CD8-positive, alpha-beta memory T cell (primary cell): ENCODE data around the gene TLK1. TPM values are rescaled to one million over a fixed set of nuclear protein-coding genes. Genes with fewer than 3 reads are reported as not detected.
A peak's percentile ranks its signal among the peaks of the same experiment; 100 is the strongest.

Source experiments
- CTCF ChIA-PET: fragments of 350-600 bp; sonication (Branson Sonifier 250); formaldehyde crosslinking; loops from one replicate; lab custom pipeline; 2021; ENCODE audit warnings: antibody characterized with exemption; lab: Charles Lee
- POLR2A ChIA-PET: fragments of 350-600 bp; sonication (Branson Sonifier 250); formaldehyde crosslinking; loops from one replicate; lab custom pipeline; 2021; ENCODE audit warnings: antibody characterized with exemption; lab: Charles Lee
- DNase-seq, 5 donors: peaks; one replicate each; pipeline versions ENCODE4 v3.0.0 to v3.0.0-alpha.2; 2020 to 2022; ENCODE audit warnings: mixed read lengths in 1 of 5
- H3K27ac ChIP-seq: one replicate; pipeline ENCODE4 v1.7.0; 2013; ENCODE audit warnings: low read depth, mild to moderate bottlenecking, low read length, moderate library complexity
- H3K27me3 ChIP-seq: 2 replicates; pipeline ENCODE4 v1.7.0; 2013; ENCODE audit warnings: low read length, mild to moderate bottlenecking; ENCODE audit not compliant: insufficient read depth, poor library complexity, severe bottlenecking
- H3K36me3 ChIP-seq: 2 replicates; pipeline ENCODE4 v1.7.0; 2013; ENCODE audit warnings: mild to moderate bottlenecking, low read length, moderate library complexity; ENCODE audit not compliant: insufficient read depth
- H3K4me1 ChIP-seq: 2 replicates; pipeline ENCODE4 v1.7.0; 2013; ENCODE audit warnings: mild to moderate bottlenecking, low read length, moderate library complexity; ENCODE audit not compliant: insufficient read depth
- H3K4me3 ChIP-seq: 2 replicates; pipeline ENCODE4 v1.7.0; 2013; ENCODE audit warnings: mild to moderate bottlenecking, low read length
- H3K9me3 ChIP-seq: 2 replicates; pipeline ENCODE4 v1.7.0; 2013; ENCODE audit warnings: mild to moderate bottlenecking, low read length
- H3K27ac Mint-ChIP-seq, 8 donors: one replicate each; pipeline ENCODE4 v1.8.0; 2020 to 2021; ENCODE audit warnings: mixed read lengths in 8 of 8, mild to moderate bottlenecking in 6 of 8, inconsistent platforms in 3 of 8, moderate library complexity in 3 of 8
- H3K27me3 Mint-ChIP-seq, 2 donors: one replicate each; pipeline ENCODE4 v1.8.0; 2020 to 2021; ENCODE audit warnings: mixed read lengths in 2 of 2, mild to moderate bottlenecking in 1 of 2, moderate library complexity in 1 of 2
- H3K36me3 Mint-ChIP-seq, 3 donors: one replicate each; pipeline ENCODE4 v1.8.0; 2020 to 2021; ENCODE audit warnings: mixed read lengths in 3 of 3, inconsistent platforms in 1 of 3, mild to moderate bottlenecking in 1 of 3
- H3K4me1 Mint-ChIP-seq, 3 donors: one replicate each; pipeline ENCODE4 v1.8.0; 2020 to 2021; ENCODE audit warnings: mixed read lengths in 3 of 3, inconsistent platforms in 1 of 3, mild to moderate bottlenecking in 1 of 3
- H3K4me3 Mint-ChIP-seq, 7 donors: one replicate each; pipeline ENCODE4 v1.8.0; 2020 to 2021; ENCODE audit warnings: mixed read lengths in 7 of 7, mild to moderate bottlenecking in 6 of 7, moderate library complexity in 4 of 7, inconsistent platforms in 2 of 7
- H3K9me3 Mint-ChIP-seq, 5 donors: one replicate each; pipeline ENCODE4 v1.8.0; 2020 to 2022; ENCODE audit warnings: mixed read lengths in 5 of 5, mild to moderate bottlenecking in 3 of 5, moderate library complexity in 2 of 5, inconsistent platforms in 1 of 5
- polyA plus RNA-seq: library from polyadenylated mRNA; unstranded; fragments of 300-500 nt; fragmentation: Illumina TruSeq; gene quantifications from one replicate; pipeline ENCODE4 v1.2.3, GENCODE V29; 2021
- total RNA-seq, 2 experiments: library from RNA; stranded (reverse); gene quantifications; one replicate each; pipeline ENCODE4 v1.2.3, GENCODE V29; 2021

Gene TLK1
- total and polyA plus RNA-seq, 3 experiments from 2014 or later: 37.6 to 79.0 (median 73.2) TPM

GRCh38 chr2:171149986-171150693, 10.6 kb downstream of the TLK1 start:
- POLR2A ChIA-PET: no interaction called here
- Mint-ChIP-seq H3K4me3 (peak overlapping the region in 1 of 7 donors; percentile 4), H3K9me3 (no peaks in the 10 kb centered on the region), H3K27ac (peak overlapping the region in 4 of 8 donors; percentile 2 to 66 (median 26)), H3K36me3 (no peaks in the 10 kb centered on the region), H3K4me1 (peaks cover 58 to 90% (median 89%) of the 10 kb centered on the region in 3 donors), H3K27me3 (no peaks in the 10 kb centered on the region)
- CTCF ChIA-PET: no interaction called here
- Histone ChIP-seq H3K9me3 (no peaks in the 10 kb centered on the region), H3K4me3 (no peak overlapping the region), H3K27ac (no peak overlapping the region), H3K36me3 (no peaks in the 10 kb centered on the region), H3K4me1 (peaks cover 34% of the 10 kb centered on the region), H3K27me3 (no peaks in the 10 kb centered on the region)
- DNase-seq: no peak

- Mint-ChIP-seq H3K27ac (peak overlapping the region in 3 of 8 donors; percentile 13 to 43 (median 31)), H3K4me3 (peak overlapping the region in 2 of 7 donors; percentile 16 to 54), H3K36me3 (no peaks in the 10 kb centered on the region), H3K4me1 (peaks cover 60 to 90% (median 89%) of the 10 kb centered on the region in 3 donors), H3K27me3 (no peaks in the 10 kb centered on the region), H3K9me3 (no peaks in the 10 kb centered on the region)
- Histone ChIP-seq H3K36me3 (no peaks in the 10 kb centered on the region), H3K27me3 (no peaks in the 10 kb centered on the region), H3K4me3 (no peak overlapping the region), H3K9me3 (no peaks in the 10 kb centered on the region), H3K27ac (no peak overlapping the region), H3K4me1 (peaks cover 38% of the 10 kb centered on the region)
- ChIA-PET CTCF (no interaction called here), POLR2A (no interaction called here)
- no peak for DNase-seq
Measured at GRCh38 chr2:171149171-171149938, 11.3 kb downstream of the TLK1 start.

- H3K36me3 Mint-ChIP-seq: peaks cover 0 to 4% (median 0%) of the 10 kb centered on the region in 3 donors
- H3K27me3 Mint-ChIP-seq: no peaks in the 10 kb centered on the region
- H3K27me3 ChIP-seq: no peaks in the 10 kb centered on the region
- H3K4me3 ChIP-seq: no peak overlapping the region
- DNase-seq: no peak
- H3K9me3 ChIP-seq: no peaks in the 10 kb centered on the region
- H3K4me1 ChIP-seq: peaks cover 45% of the 10 kb centered on the region
- no peaks in the 10 kb centered on the region for H3K9me3 Mint-ChIP-seq
- H3K27ac Mint-ChIP-seq: peak overlapping the region in 6 of 8 donors; percentile 4 to 79 (median 65)
- H3K4me1 Mint-ChIP-seq: peaks cover 70 to 92% (median 89%) of the 10 kb centered on the region in 3 donors
- H3K4me3 Mint-ChIP-seq: peak overlapping the region in 1 of 7 donors; percentile 1
- H3K36me3 ChIP-seq: no peaks in the 10 kb centered on the region
- no peak overlapping the region for H3K27ac ChIP-seq
- ChIA-PET CTCF (interaction anchor here (1.9 kb wide), 1 partner anchor 12 kb away, joined by 7 read pairs; no protein-coding TSS in a partner anchor), POLR2A (no interaction called here)
Measured at GRCh38 chr2:171147081-171147480, 13.6 kb downstream of the TLK1 start.

- H3K4me1 Mint-ChIP-seq: peaks cover 74 to 92% (median 89%) of the 10 kb centered on the region in 3 donors
Measured at GRCh38 chr2:171146633-171147032, 14.1 kb downstream of the TLK1 start.

GRCh38 chr2:171146071-171146470, 14.6 kb downstream of the TLK1 start:
- no peaks in the 10 kb centered on the region for H3K9me3 Mint-ChIP-seq

More at GRCh38 chr2:171146633-171147032, 14.1 kb downstream of the TLK1 start:
- no peak overlapping the region for H3K4me3 Mint-ChIP-seq
- Histone ChIP-seq H3K4me3 (no peak overlapping the region), H3K27ac (no peak overlapping the region), H3K27me3 (no peaks in the 10 kb centered on the region), H3K36me3 (no peaks in the 10 kb centered on the region), H3K9me3 (no peaks in the 10 kb centered on the region), H3K4me1 (peaks cover 45% of the 10 kb centered on the region)
- no peaks in the 10 kb centered on the region for H3K9me3 Mint-ChIP-seq
- no peaks in the 10 kb centered on the region for H3K27me3 Mint-ChIP-seq
- ChIA-PET CTCF (interaction anchor here (1.9 kb wide), 1 partner anchor 13 kb away, joined by 7 read pairs; no protein-coding TSS in a partner anchor), POLR2A (no interaction called here)
- no peak for DNase-seq
- H3K27ac Mint-ChIP-seq: peak overlapping the region in 5 of 8 donors; percentile 4 to 77 (median 22)
- peaks cover 0 to 4% (median 0%) of the 10 kb centered on the region in 3 donors for H3K36me3 Mint-ChIP-seq

GRCh38 chr2:171143670-171144062, 17.0 kb downstream of the TLK1 start:
- H3K27ac ChIP-seq: no peak overlapping the region
- no peaks in the 10 kb centered on the region for H3K9me3 Mint-ChIP-seq
- no peak overlapping the region for H3K27ac Mint-ChIP-seq
- peaks cover 65% of the 10 kb centered on the region for H3K4me1 ChIP-seq
- no peak for DNase-seq
- no peaks in the 10 kb centered on the region for H3K27me3 Mint-ChIP-seq
- H3K4me3 ChIP-seq: no peak overlapping the region
- no peaks in the 10 kb centered on the region for H3K27me3 ChIP-seq
- POLR2A ChIA-PET: no interaction called here
- H3K4me3 Mint-ChIP-seq: peak overlapping the region in 1 of 7 donors; percentile 5
- H3K36me3 Mint-ChIP-seq: peaks cover 0 to 4% (median 0%) of the 10 kb centered on the region in 3 donors
- H3K9me3 ChIP-seq: no peaks in the 10 kb centered on the region
- CTCF ChIA-PET: no interaction called here
- no peaks in the 10 kb centered on the region for H3K36me3 ChIP-seq
- peaks cover 85 to 97% (median 95%) of the 10 kb centered on the region in 3 donors for H3K4me1 Mint-ChIP-seq

More at GRCh38 chr2:171146071-171146470, 14.6 kb downstream of the TLK1 start:
- no peaks in the 10 kb centered on the region for H3K9me3 ChIP-seq
- peaks cover 79 to 96% (median 93%) of the 10 kb centered on the region in 3 donors for H3K4me1 Mint-ChIP-seq
- H3K4me3 ChIP-seq: no peak overlapping the region
- H3K27ac ChIP-seq: no peak overlapping the region
- peak overlapping the region in 1 of 7 donors; percentile 6 for H3K4me3 Mint-ChIP-seq
- CTCF ChIA-PET: no interaction called here
- H3K27me3 ChIP-seq: no peaks in the 10 kb centered on the region
- no peak overlapping the region for H3K27ac Mint-ChIP-seq
- DNase-seq: no peak
- H3K27me3 Mint-ChIP-seq: no peaks in the 10 kb centered on the region
- H3K36me3 Mint-ChIP-seq: peaks cover 0 to 4% (median 0%) of the 10 kb centered on the region in 3 donors
- POLR2A ChIA-PET: no interaction called here
- H3K4me1 ChIP-seq: peaks cover 50% of the 10 kb centered on the region
- H3K36me3 ChIP-seq: no peaks in the 10 kb centered on the region

- peak overlapping the region in 2 of 8 donors; percentile 0 to 14 for H3K27ac Mint-ChIP-seq
- Histone ChIP-seq H3K36me3 (no peaks in the 10 kb centered on the region), H3K4me3 (no peak overlapping the region), H3K27me3 (no peaks in the 10 kb centered on the region), H3K4me1 (peaks cover 61% of the 10 kb centered on the region), H3K9me3 (no peaks in the 10 kb centered on the region), H3K27ac (no peak overlapping the region)
- H3K4me1 Mint-ChIP-seq: peaks cover 76 to 95% (median 94%) of the 10 kb centered on the region in 3 donors
- no peaks in the 10 kb centered on the region for H3K27me3 Mint-ChIP-seq
- CTCF ChIA-PET: interaction anchor here (1.2 kb wide), 1 partner anchor 255 kb away, joined by 3 read pairs; no protein-coding TSS in a partner anchor
- H3K9me3 Mint-ChIP-seq: no peaks in the 10 kb centered on the region
- peak overlapping the region in 3 of 7 donors; percentile 5 to 43 (median 25) for H3K4me3 Mint-ChIP-seq
- no peak for DNase-seq
- H3K36me3 Mint-ChIP-seq: peaks cover 0 to 4% (median 0%) of the 10 kb centered on the region in 3 donors
- POLR2A ChIA-PET: no interaction called here
Measured at GRCh38 chr2:171142398-171142797, 18.3 kb downstream of the TLK1 start.
